H9 (cell line): ENCODE measurements around the gene OOSP3. TPM values are rescaled to one million over a fixed set of nuclear protein-coding genes. Genes with fewer than 3 reads are reported as not detected.

ENCODE experiments used
- DNase-seq: peaks from one replicate; pipeline ENCODE4 v3.0.0-alpha.2; 2017
- H2AFZ ChIP-seq: one replicate; pipeline ENCODE4 v1.6.1; 2013; ENCODE audit warnings: mild to moderate bottlenecking, low read length, control low read depth, moderate library complexity
- H2AK5ac ChIP-seq: 2 replicates; pipeline ENCODE4 v1.6.1; 2013; ENCODE audit warnings: low read length, control low read depth, mixed read lengths; ENCODE audit not compliant: insufficient read length
- H2BK120ac ChIP-seq: one replicate; pipeline ENCODE4 v1.6.1; 2013; ENCODE audit warnings: low read depth, mild to moderate bottlenecking, low read length, control low read depth, inconsistent platforms; ENCODE audit not compliant: poor library complexity, severe bottlenecking
- H2BK12ac ChIP-seq: 2 replicates; pipeline ENCODE4 v1.6.1; 2013; ENCODE audit warnings: low read length, control low read depth, mixed read lengths, low read depth; ENCODE audit not compliant: insufficient read length
- H2BK15ac ChIP-seq: 2 replicates; pipeline ENCODE4 v1.6.1; 2013; ENCODE audit warnings: low read depth, low read length, control low read depth
- H2BK20ac ChIP-seq: one replicate; pipeline ENCODE4 v1.6.1; 2013; ENCODE audit warnings: low read depth, mild to moderate bottlenecking, low read length, control low read depth, inconsistent platforms; ENCODE audit not compliant: poor library complexity, severe bottlenecking
- H2BK5ac ChIP-seq: 2 replicates; pipeline ENCODE4 v1.6.1; 2013; ENCODE audit warnings: low read length, control low read depth, mixed read lengths; ENCODE audit not compliant: insufficient read length
- H3K14ac ChIP-seq: 2 replicates; pipeline ENCODE4 v1.6.1; 2013; ENCODE audit warnings: low read length, control low read depth; ENCODE audit not compliant: insufficient read depth
- H3K18ac ChIP-seq: 2 replicates; pipeline ENCODE4 v1.6.1; 2013; ENCODE audit warnings: low read depth, mild to moderate bottlenecking, mixed read lengths, low read length, control low read depth; ENCODE audit not compliant: insufficient read length
- H3K23ac ChIP-seq: 2 replicates; pipeline ENCODE4 v1.6.1; 2013; ENCODE audit warnings: low read length, control low read depth, mixed read lengths, low read depth; ENCODE audit not compliant: insufficient read length
- H3K23me2 ChIP-seq: 2 replicates; pipeline ENCODE4 v1.6.1; 2013; ENCODE audit warnings: low read depth, mild to moderate bottlenecking, mixed read lengths, low read length, control low read depth; ENCODE audit not compliant: insufficient read length, poor library complexity, severe bottlenecking
- H3K27ac ChIP-seq: 2 replicates; pipeline ENCODE4 v1.5.1; 2013; ENCODE audit warnings: low read length, control low read depth, mixed read lengths, low read depth; ENCODE audit not compliant: insufficient read length
- H3K27me3 ChIP-seq: 2 replicates; pipeline ENCODE4 v1.6.1; 2013; ENCODE audit warnings: low read length, control low read depth, inconsistent platforms; ENCODE audit not compliant: insufficient read depth
- H3K4ac ChIP-seq: 2 replicates; pipeline ENCODE4 v1.6.1; 2013; ENCODE audit warnings: low read depth, mild to moderate bottlenecking, control low read depth, inconsistent platforms, low read length, moderate library complexity
- H3K4me1 ChIP-seq: 2 replicates; pipeline ENCODE4 v1.6.1; 2013; ENCODE audit warnings: low read length, control low read depth, inconsistent platforms; ENCODE audit not compliant: insufficient read depth
- H3K4me2 ChIP-seq: 2 replicates; pipeline ENCODE4 v1.6.1; 2013; ENCODE audit warnings: low read length, control low read depth, mixed read lengths; ENCODE audit not compliant: insufficient read length, insufficient read depth
- H3K56ac ChIP-seq: 2 replicates; pipeline ENCODE4 v1.6.1; 2013; ENCODE audit warnings: low read depth, mild to moderate bottlenecking, mixed read lengths, low read length, control low read depth; ENCODE audit not compliant: insufficient read length
- H3K79me1 ChIP-seq: 2 replicates; pipeline ENCODE4 v1.6.1; 2013; ENCODE audit warnings: low read depth, mild to moderate bottlenecking, moderate library complexity, low read length, control low read depth, inconsistent platforms; ENCODE audit not compliant: insufficient read depth, poor library complexity, severe bottlenecking
- H3K79me2 ChIP-seq: 2 replicates; pipeline ENCODE4 v1.6.1; 2013; ENCODE audit warnings: low read length, control low read depth, inconsistent platforms; ENCODE audit not compliant: insufficient read depth
- H3K9ac ChIP-seq: 2 replicates; pipeline ENCODE4 v1.6.1; 2013; ENCODE audit warnings: low read length, control low read depth, mixed read lengths; ENCODE audit not compliant: insufficient read length; ENCODE audit errors: extremely low read depth
- H3K9me3 ChIP-seq: one replicate; pipeline ENCODE4 v1.6.1; 2013; ENCODE audit warnings: low read depth, low read length, inconsistent platforms; ENCODE audit not compliant: control insufficient read depth
- H3T11ph ChIP-seq: one replicate; pipeline ENCODE4 v1.6.1; 2013; ENCODE audit warnings: mild to moderate bottlenecking, low read length, control low read depth, inconsistent platforms
- H4K20me1 ChIP-seq: one replicate; pipeline ENCODE4 v1.6.1; 2013; ENCODE audit not compliant: control insufficient read depth, insufficient read length, insufficient read depth
- H4K5ac ChIP-seq: 2 replicates; pipeline ENCODE4 v1.6.1; 2013; ENCODE audit warnings: low read depth, mild to moderate bottlenecking, mixed read lengths, low read length, control low read depth; ENCODE audit not compliant: insufficient read length
- H4K8ac ChIP-seq: replicated peaks from 2 replicates; pipeline ENCODE4 v1.6.1; 2013; ENCODE audit warnings: low read length, control low read depth, mixed read lengths, low read depth; ENCODE audit not compliant: insufficient read length
- H4K91ac ChIP-seq: 2 replicates; pipeline ENCODE4 v1.6.1; 2013; ENCODE audit warnings: low read depth, mild to moderate bottlenecking, moderate library complexity, mixed read lengths, low read length, control low read depth; ENCODE audit not compliant: insufficient read length
- H3K27ac Mint-ChIP-seq, 3 experiments: 2 replicates in 2 of 3; 3 replicates in 1 of 3; pipeline ENCODE4 v1.8.0; 2020 to 2021; ENCODE audit warnings: mixed read lengths in 3 of 3, mild to moderate bottlenecking in 1 of 3, moderate library complexity in 1 of 3
- H3K27me3 Mint-ChIP-seq: 2 replicates; pipeline ENCODE4 v1.8.0; 2021; ENCODE audit warnings: low read depth, mild to moderate bottlenecking, moderate library complexity, mixed read lengths
- H3K36me3 Mint-ChIP-seq, 3 experiments: 2 replicates in 2 of 3; 3 replicates in 1 of 3; pipeline ENCODE4 v1.8.0; 2020 to 2021; ENCODE audit warnings: low read depth in 3 of 3, mixed read lengths in 3 of 3; ENCODE audit not compliant: insufficient read depth in 1 of 3
- H3K4me1 Mint-ChIP-seq, 2 experiments: 2 replicates each; pipeline ENCODE4 v1.8.0; 2020; ENCODE audit warnings: mixed read lengths in 2 of 2
- H3K4me3 Mint-ChIP-seq, 2 experiments: 2 replicates in 1 of 2; 3 replicates in 1 of 2; pipeline ENCODE4 v1.8.0; 2020 to 2021; ENCODE audit warnings: mild to moderate bottlenecking in 2 of 2, mixed read lengths in 2 of 2, moderate library complexity in 1 of 2
- H3K9me3 Mint-ChIP-seq, 2 experiments: 2 replicates in 1 of 2; 3 replicates in 1 of 2; pipeline ENCODE4 v1.8.0; 2020; ENCODE audit warnings: mild to moderate bottlenecking in 2 of 2, mixed read lengths in 2 of 2, moderate library complexity in 1 of 2
- CTCF ChIP-seq: fragments of 200-600 bp; sonication (generic); conservative IDR thresholded peaks from 3 replicates; pipeline ENCODE4 v1.8.0; 2021; ENCODE audit warnings: antibody characterized with exemption, mild to moderate bottlenecking
- WGBS: extraction: QIAGEN DNeasy Blood & Tissue Kit; methylation state at CpG from one replicate; pipeline ENCODE4 v1.1.7; 2013; ENCODE audit warnings: missing lambda C conversion rate, low lambda C conversion rate, mixed read lengths; ENCODE audit not compliant: insufficient read length; ENCODE audit errors: extremely low coverage; 5-methylcytosine and 5-hydroxymethylcytosine counted together
- long read RNA-seq: library from polyadenylated mRNA; unstranded; transcript quantifications from one replicate; pipeline ENCODE4 v2.0.0, GENCODE V29; 2020
- total RNA-seq: library from RNA; stranded (reverse); gene quantifications from 2 replicates; pipeline ENCODE4 v1.2.1, GENCODE V29; 2021

OOSP3 gene
- total RNA-seq, result not detected in 2 replicates
- long read RNA-seq, result 0 reads

GRCh38 chr11:59878575-59878974, at the start of gene OOSP3:
TSS of gene OOSP3 (plus strand) at chr11:59878782. CDS start at chr11:59878809, 27 bp downstream.
- Histone ChIP-seq H3T11ph (no peak within 1 kb of the TSS), H2BK120ac (no peak within 1 kb of the TSS), H3K4me2 (no peak within 1 kb of the TSS), H3K56ac (no peak within 1 kb of the TSS), H3K23ac (no peak within 1 kb of the TSS), H3K18ac (no peak within 1 kb of the TSS), H3K9me3 (no peaks in the 10 kb centered on the region), H4K8ac (no peak within 1 kb of the TSS), H2BK5ac (no peak within 1 kb of the TSS), H3K27ac (no peak within 1 kb of the TSS), H3K4ac (no peak within 1 kb of the TSS), H2BK12ac (no peak within 1 kb of the TSS), H3K79me2 (no peaks in the 10 kb centered on the region), H3K4me1 (peaks cover 2% of the 10 kb centered on the region; the same call in 1 of the 2 replicates), H3K23me2 (no peaks in the 10 kb centered on the region), H3K14ac (no peak within 1 kb of the TSS), H4K5ac (no peak within 1 kb of the TSS), H2BK20ac (no peak within 1 kb of the TSS), H4K91ac (no peak within 1 kb of the TSS), H2AK5ac (no peak within 1 kb of the TSS), H4K20me1 (no peaks in the 10 kb centered on the region), H3K9ac (no peak within 1 kb of the TSS), H3K27me3 (no peaks in the 10 kb centered on the region), H3K79me1 (no peaks in the 10 kb centered on the region), H2AFZ (no peak within 1 kb of the TSS), H2BK15ac (no peak within 1 kb of the TSS)
- no peak for DNase-seq
- H3K36me3 Mint-ChIP-seq, result no peaks in the 10 kb centered on the region
- H3K27me3 Mint-ChIP-seq, result no peaks in the 10 kb centered on the region
- WGBS, result no CpG with 5 or more reads among the region's 5 CpGs
- no peak for TF ChIP-seq CTCF
- H3K27ac Mint-ChIP-seq, result peak within 1 kb of the TSS in 1 of 3 experiments; percentile 46; a peak in 1 of 7 replicates
- H3K4me3 Mint-ChIP-seq, result no peak within 1 kb of the TSS
- H3K4me1 Mint-ChIP-seq, result peaks cover 15 to 17% of the 10 kb centered on the region in 2 experiments
- no peaks in the 10 kb centered on the region for H3K9me3 Mint-ChIP-seq
